GM21737 (cell line): ENCODE measurements around the gene ITGA7.

Experiments used
- ATAC-seq: cut with Tn5 transposase; IDR thresholded peaks from one replicate; pipeline ENCODE4 v1.9.1; 2021; ENCODE audit warnings: mild to moderate bottlenecking, moderate library complexity; ENCODE audit not compliant: unreplicated experiment

The ITGA7 gene

GRCh38 chr12:55720071-55720564 is 12.4 kb upstream of the ITGA7 start, which contains the start of gene RDH5:
Gene RDH5 (plus strand): TSS chr12:55720393. CDS start chr12:55721185, 792 bp downstream.
- no peak for ATAC-seq

GRCh38 chr12:55719371-55719770 is 11.7 kb upstream of the ITGA7 start:
- ATAC-seq: no peak

GRCh38 chr12:55718624-55719275 is 11.0 kb upstream of the ITGA7 start:
- no peak for ATAC-seq

GRCh38 chr12:55718015-55718414 is 10.3 kb upstream of the ITGA7 start:
- no peak for ATAC-seq

- no peak for ATAC-seq
These were observed 9.6 kb upstream of the ITGA7 start for GRCh38 chr12:55717011-55718007.

GRCh38 chr12:55716582-55716957 is 8.9 kb upstream of the ITGA7 start:
- no peak for ATAC-seq

- ATAC-seq: peak; percentile 92
These were observed 8.3 kb upstream of the ITGA7 start, which contains the start of gene BLOC1S1 for GRCh38 chr12:55715833-55716581. Gene BLOC1S1 (plus strand): TSS chr12:55716046. CDS start chr12:55716052, 6 bp downstream.

GRCh38 chr12:55715169-55715764 is 7.6 kb upstream of the ITGA7 start:
- no peak for ATAC-seq

- ATAC-seq: no peak
These were observed 6.0 kb upstream of the ITGA7 start for GRCh38 chr12:55713721-55714120.

- no peak for ATAC-seq
These were observed 5.2 kb upstream of the ITGA7 start for GRCh38 chr12:55712700-55713415.

- no peak for ATAC-seq
These were observed 4.3 kb upstream of the ITGA7 start for GRCh38 chr12:55711786-55712553.

GRCh38 chr12:55708695-55709233 is 1.1 kb upstream of the ITGA7 start:
- no peak for ATAC-seq

- no peak for ATAC-seq
These were observed 459 bp downstream of the ITGA7 start for GRCh38 chr12:55707219-55707671.

- no peak for ATAC-seq
These were observed 1.0 kb downstream of the ITGA7 start for GRCh38 chr12:55706568-55707218.

- ATAC-seq: no peak
These were observed 1.8 kb downstream of the ITGA7 start for GRCh38 chr12:55705782-55706402.

GRCh38 chr12:55704824-55705718 is 2.6 kb downstream of the ITGA7 start:
- no peak for ATAC-seq
